Esophagus muscularis mucosa (tissue), 4 donors: ENCODE data around the gene RNF220. TPM values are rescaled to one million over a fixed set of nuclear protein-coding genes. Genes with fewer than 3 reads are reported as not detected.
"Not testable (repeated sequence)": the region's sequence is repeated elsewhere in the genome, so short reads cannot be mapped to it uniquely, and the experiment has no call there.

ENCODE experiments used
- DNase-seq: peaks from one replicate; pipeline ENCODE4 v3.0.0-alpha.2; 2017; ENCODE audit errors: extremely low spot score
- H3K27ac ChIP-seq, 4 donors: fragments of 200-600 bp; sonication (generic); replicated peaks in 1 of 4; 1 replicate in 3 of 4; 2 replicates in 1 of 4; pipeline ENCODE4 v1.5.1; 2016 to 2019; ENCODE audit warnings: mild to moderate bottlenecking in 1 of 4
- H3K27me3 ChIP-seq, 4 donors: fragments of 200-600 bp; sonication (generic); one replicate each; pipeline versions ENCODE4 v1.5.1 to v1.6.0; 2016 to 2019
- H3K36me3 ChIP-seq, 4 donors: fragments of 200-600 bp; sonication (generic); one replicate each; pipeline ENCODE4 v1.5.1; 2016 to 2019
- H3K4me1 ChIP-seq, 4 donors: fragments of 200-600 bp; sonication (generic); one replicate each; pipeline ENCODE4 v1.5.1; 2016 to 2019
- H3K4me3 ChIP-seq, 4 donors: fragments of 200-600 bp; sonication (generic); 1 replicate in 2 of 4; 2 replicates in 2 of 4; pipeline ENCODE4 v1.5.1; 2016 to 2019; ENCODE audit warnings: mild to moderate bottlenecking in 4 of 4, moderate library complexity in 1 of 4
- H3K9me3 ChIP-seq, 4 donors: fragments of 200-600 bp; sonication (generic); 1 replicate in 3 of 4; 2 replicates in 1 of 4; pipeline ENCODE4 v1.5.1; 2016 to 2019
- EP300 ChIP-seq: sonication (generic); formaldehyde crosslinking; IDR thresholded peaks from one replicate; pipeline ENCODE4 v1.6.1; 2017; ENCODE audit warnings: antibody characterized with exemption
- POLR2A ChIP-seq: fragments of 450-650 bp; IDR thresholded peaks from one replicate; pipeline ENCODE4 v1.6.1; 2017; ENCODE audit warnings: antibody characterized with exemption, moderate library complexity, mild to moderate bottlenecking, low read depth
- POLR2AphosphoS5 ChIP-seq, 2 donors: sonication (generic); formaldehyde crosslinking; IDR thresholded peaks; one replicate each; pipeline ENCODE4 v1.6.1; 2017; ENCODE audit warnings: antibody characterized with exemption in 2 of 2
- WGBS: methylation state at CpG from one replicate; pipeline ENCODE4 v1.1.5; 2018; 5-methylcytosine and 5-hydroxymethylcytosine counted together
- intact Hi-C: fragments of 100-400 bp; cut with DNase I; formaldehyde crosslinking; loops from one replicate; pipeline ENCODE4 v1.15.1; 2023
- total RNA-seq, 4 donors: library from RNA; depleted of rRNA; stranded (reverse); fragments of >200 nt; gene quantifications; one replicate each; pipeline versions ENCODE4 v1.1.0 to v1.2.1, GENCODE V29; 2016
- TF ChIP-seq, protein P1 (sequence below), 3 experiments: fragments of 200-600 bp in 2 of 3; fragments of 450-650 bp in 1 of 3; sonication (generic) in 2 of 3; IDR thresholded peaks; one replicate each; pipeline ENCODE4 v1.5.1; 2017 to 2019; ENCODE audit warnings: antibody characterized with exemption in 3 of 3, mild to moderate bottlenecking in 2 of 3, moderate library complexity in 1 of 3

Gene RNF220
- total RNA-seq, 4 donors from 2014 or later = 112 to 157 (median 126) TPM

GRCh38 chr1:44661781-44662682 is 257.0 kb downstream of the RNF220 start:
- 79% methylated on average over 15 of the region's 15 CpGs for WGBS
- DNase-seq = no peak
- no peak overlapping the region for H3K27ac ChIP-seq
- H3K27me3 ChIP-seq = no peaks in the 10 kb centered on the region
- H3K4me3 ChIP-seq = no peak overlapping the region
- TF ChIP-seq POLR2AphosphoS5 (IDR thresholded peaks at IDR 0.05) (no peak), POLR2A (no peak), EP300 (no peak)
- TF ChIP-seq, protein P1, sequence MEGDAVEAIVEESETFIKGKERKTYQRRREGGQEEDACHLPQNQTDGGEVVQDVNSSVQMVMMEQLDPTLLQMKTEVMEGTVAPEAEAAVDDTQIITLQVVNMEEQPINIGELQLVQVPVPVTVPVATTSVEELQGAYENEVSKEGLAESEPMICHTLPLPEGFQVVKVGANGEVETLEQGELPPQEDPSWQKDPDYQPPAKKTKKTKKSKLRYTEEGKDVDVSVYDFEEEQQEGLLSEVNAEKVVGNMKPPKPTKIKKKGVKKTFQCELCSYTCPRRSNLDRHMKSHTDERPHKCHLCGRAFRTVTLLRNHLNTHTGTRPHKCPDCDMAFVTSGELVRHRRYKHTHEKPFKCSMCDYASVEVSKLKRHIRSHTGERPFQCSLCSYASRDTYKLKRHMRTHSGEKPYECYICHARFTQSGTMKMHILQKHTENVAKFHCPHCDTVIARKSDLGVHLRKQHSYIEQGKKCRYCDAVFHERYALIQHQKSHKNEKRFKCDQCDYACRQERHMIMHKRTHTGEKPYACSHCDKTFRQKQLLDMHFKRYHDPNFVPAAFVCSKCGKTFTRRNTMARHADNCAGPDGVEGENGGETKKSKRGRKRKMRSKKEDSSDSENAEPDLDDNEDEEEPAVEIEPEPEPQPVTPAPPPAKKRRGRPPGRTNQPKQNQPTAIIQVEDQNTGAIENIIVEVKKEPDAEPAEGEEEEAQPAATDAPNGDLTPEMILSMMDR (IDR thresholded peaks at IDR 0.05) = no peak
- H3K9me3 ChIP-seq = no peaks in the 10 kb centered on the region
- intact Hi-C loops = no loop called here
- H3K4me1 ChIP-seq = peaks cover 6 to 9% (median 8%) of the 10 kb centered on the region in 4 donors
- H3K36me3 ChIP-seq = peaks cover 0 to 8% (median 3%) of the 10 kb centered on the region in 4 donors

DNA sequence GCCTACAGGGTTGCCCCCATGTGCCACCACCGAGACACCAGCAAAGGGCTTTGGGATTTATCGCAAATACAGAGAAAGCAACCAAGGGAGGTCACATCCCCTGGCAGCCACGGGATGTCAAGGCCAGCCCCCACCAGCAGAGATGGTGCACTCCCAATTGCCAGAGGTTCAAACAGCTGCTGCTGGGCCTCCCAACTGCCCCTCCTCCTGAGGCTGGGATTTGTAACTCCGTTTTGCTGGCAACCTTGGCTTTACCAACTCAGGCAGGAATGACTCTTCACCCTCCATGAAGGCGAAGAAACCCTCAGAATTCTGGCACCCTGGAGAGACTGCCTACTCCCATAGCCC is 257.6 kb downstream of the RNF220 start:
- H3K27me3 ChIP-seq = no peaks in the 10 kb centered on the region
- H3K4me3 ChIP-seq = no peak overlapping the region
- H3K9me3 ChIP-seq = no peaks in the 10 kb centered on the region
- H3K4me1 ChIP-seq = peaks cover 6 to 9% (median 8%) of the 10 kb centered on the region in 4 donors
- TF ChIP-seq POLR2AphosphoS5 (IDR thresholded peaks at IDR 0.05) (no peak), EP300 (no peak), POLR2A (no peak)
- TF ChIP-seq, protein P1 (IDR thresholded peaks at IDR 0.05) = no peak
- 83% methylated on average over 5 of the region's 5 CpGs for WGBS
- peaks cover 0 to 8% (median 3%) of the 10 kb centered on the region in 4 donors for H3K36me3 ChIP-seq
- no peak for DNase-seq
- intact Hi-C loops = no loop called here
- H3K27ac ChIP-seq = no peak overlapping the region

DNA sequence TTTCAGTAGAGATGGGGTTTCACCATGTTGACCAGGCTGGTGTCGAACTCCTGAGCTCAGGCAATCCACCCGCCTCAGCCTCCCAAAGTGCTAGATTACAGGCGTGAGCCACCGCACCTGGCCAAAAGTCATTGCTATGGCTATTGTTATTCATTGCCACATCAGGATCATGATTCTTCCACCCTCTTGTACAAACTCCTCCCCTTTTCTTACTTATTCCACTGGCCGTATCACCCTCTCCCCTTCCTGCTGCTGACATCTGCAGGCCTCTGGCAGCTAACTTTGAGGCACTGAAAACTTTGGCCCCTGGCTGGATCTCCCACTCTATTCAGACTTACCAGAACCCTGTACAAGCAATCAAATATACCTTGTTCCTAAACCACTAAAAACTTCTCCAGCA is 258.4 kb downstream of the RNF220 start:
- TF ChIP-seq, protein P1 (IDR thresholded peaks at IDR 0.05) = no peak
- no peak for TF ChIP-seq POLR2AphosphoS5 (IDR thresholded peaks at IDR 0.05)
- no peak for TF ChIP-seq POLR2A
- no peak for TF ChIP-seq EP300
- Histone ChIP-seq H3K27ac (no peak overlapping the region), H3K9me3 (no peaks in the 10 kb centered on the region), H3K4me3 (no peak overlapping the region), H3K36me3 (peaks cover 0 to 8% (median 3%) of the 10 kb centered on the region in 4 donors), H3K4me1 (peaks cover 6 to 9% (median 8%) of the 10 kb centered on the region in 4 donors), H3K27me3 (no peaks in the 10 kb centered on the region)
- intact Hi-C loops = no loop called here
- WGBS = 94% methylated on average over 3 of the region's 5 CpGs
- no peak for DNase-seq

- Histone ChIP-seq H3K36me3 (no peaks in the 10 kb centered on the region), H3K4me1 (peaks cover 3 to 8% (median 7%) of the 10 kb centered on the region in 4 donors)
- 89% methylated on average over 12 of the region's 12 CpGs for WGBS
These were observed 259.8 kb downstream of the RNF220 start for GRCh38 chr1:44664730-44665370.

GRCh38 chr1:44666719-44667118 is 261.7 kb downstream of the RNF220 start:
- H3K36me3 ChIP-seq, H3K4me3 ChIP-seq, H3K4me1 ChIP-seq, H3K9me3 ChIP-seq, H3K27ac ChIP-seq, H3K27me3 ChIP-seq, DNase-seq, intact Hi-C loops: not testable (repeated sequence)
- WGBS = 100% methylated on average over 1 of the region's 1 CpG

More at GRCh38 chr1:44664730-44665370, 259.8 kb downstream of the RNF220 start:
- no peak for TF ChIP-seq POLR2AphosphoS5 (IDR thresholded peaks at IDR 0.05)
- no peak for TF ChIP-seq EP300
- no peak for TF ChIP-seq POLR2A
- TF ChIP-seq, protein P1 (IDR thresholded peaks at IDR 0.05) = no peak
- no peaks in the 10 kb centered on the region for H3K9me3 ChIP-seq
- DNase-seq = no peak
- no peak overlapping the region for H3K4me3 ChIP-seq
- no peaks in the 10 kb centered on the region for H3K27me3 ChIP-seq
- H3K27ac ChIP-seq = no peak overlapping the region
- intact Hi-C loops = no loop called here
